GM18868 (cell line): Measurements from ENCODE around the gene ALG1L2.
"Not testable (repeated sequence)": the region's sequence is repeated elsewhere in the genome, so short reads cannot be mapped to it uniquely, and the experiment has no call there.

Experiments
- ATAC-seq: cut with Tn5 transposase; IDR thresholded peaks from one replicate; pipeline ENCODE4 v1.9.1; 2021; ENCODE audit warnings: mild to moderate bottlenecking, moderate library complexity; ENCODE audit not compliant: unreplicated experiment

Gene ALG1L2, protein sequence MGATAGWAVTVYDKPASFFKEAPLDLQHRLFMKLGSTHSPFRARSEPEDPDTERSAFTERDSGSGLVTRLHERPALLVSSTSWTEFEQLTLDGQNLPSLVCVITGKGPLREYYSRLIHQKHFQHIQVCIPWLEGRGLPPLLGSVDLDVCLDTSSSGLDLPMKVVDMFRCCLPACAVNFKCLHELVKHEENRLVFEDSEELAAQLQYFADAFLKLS

DNA sequence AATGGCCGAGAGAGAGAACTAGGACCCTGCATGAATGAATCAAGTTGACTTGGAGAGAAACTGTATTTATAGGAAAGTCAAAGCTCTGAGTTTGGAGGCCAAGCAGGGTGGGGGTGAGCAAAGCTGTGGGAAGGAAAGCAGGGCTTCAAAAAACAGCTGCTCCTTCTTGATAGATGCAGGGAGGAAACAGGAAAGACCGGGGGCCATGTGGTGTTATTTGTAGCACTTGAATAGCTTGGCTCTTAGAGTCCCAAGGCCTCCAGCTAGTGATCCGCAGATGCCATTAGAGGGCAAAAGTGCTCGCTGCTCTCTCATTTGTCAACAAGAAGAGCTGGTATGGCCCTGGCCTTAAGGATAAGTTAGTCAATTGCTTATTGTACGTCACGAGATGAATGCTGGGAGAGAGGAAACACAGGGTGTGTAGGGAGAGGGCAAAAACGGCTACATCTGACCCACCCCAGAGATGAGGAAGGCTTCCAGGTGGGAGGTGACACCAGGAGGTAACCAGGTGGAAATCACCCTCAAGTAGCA, at the start of gene ALG1L2:
Gene ALG1L2, plus strand, starts transcription at position 481 of the 531 bp plus-strand sequence. CDS start 186 bp downstream, outside the sequence.
- no peak for ATAC-seq

DNA sequence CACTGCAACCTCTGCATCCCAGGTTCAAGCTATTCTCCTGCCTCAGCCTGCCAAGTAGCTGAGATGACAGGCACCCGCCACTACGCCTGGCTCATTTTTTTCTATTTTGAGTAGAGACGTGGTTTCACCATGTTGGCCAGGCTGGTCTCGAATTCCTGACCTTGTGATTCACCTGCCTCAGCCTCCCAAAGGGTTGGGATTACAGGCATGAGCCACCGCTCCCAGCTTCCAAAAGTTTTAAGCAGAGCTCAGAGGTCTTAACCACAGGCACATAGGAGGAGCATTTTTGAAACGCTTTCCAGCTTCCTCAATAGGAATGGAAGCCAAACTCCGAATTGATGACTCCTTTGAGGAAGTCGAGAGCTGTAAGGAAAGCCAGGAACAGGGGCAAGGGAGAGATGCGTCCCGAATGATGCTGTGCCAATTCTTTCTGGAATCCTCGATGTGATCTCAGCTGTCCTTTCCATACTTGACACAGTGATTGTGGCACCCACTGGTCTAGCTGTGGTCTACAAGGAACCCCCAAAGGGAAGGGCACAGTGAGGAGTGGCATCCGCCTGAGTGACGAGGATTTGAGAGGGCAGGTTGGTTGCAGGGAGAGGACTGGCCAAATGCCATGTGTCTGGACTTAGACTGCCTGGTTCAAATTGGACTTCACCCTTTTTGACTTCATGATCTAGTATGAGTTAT, 44.4 kb upstream of the ALG1L2 start:
- not testable (repeated sequence) for ATAC-seq

DNA sequence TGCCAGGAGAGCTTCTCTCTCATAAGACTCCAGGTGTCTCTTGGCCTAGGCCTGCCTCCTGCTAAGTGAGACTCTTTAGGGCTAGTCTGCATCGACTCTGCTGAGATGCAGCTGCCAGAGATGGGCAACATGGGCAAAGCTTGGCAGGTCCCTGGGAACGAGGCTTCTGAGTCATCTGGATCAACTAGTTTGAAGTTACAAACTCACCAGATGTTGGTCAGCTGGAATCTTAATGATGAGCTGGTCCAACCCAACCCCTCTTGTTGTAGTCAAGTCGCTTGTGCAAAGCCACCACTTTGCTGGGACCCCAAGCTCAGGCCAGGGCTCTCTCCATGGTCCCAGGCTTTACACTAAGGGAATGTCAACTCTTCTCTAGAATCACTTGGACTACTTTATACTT, 38.9 kb upstream of the ALG1L2 start:
- not testable (repeated sequence) for ATAC-seq

DNA sequence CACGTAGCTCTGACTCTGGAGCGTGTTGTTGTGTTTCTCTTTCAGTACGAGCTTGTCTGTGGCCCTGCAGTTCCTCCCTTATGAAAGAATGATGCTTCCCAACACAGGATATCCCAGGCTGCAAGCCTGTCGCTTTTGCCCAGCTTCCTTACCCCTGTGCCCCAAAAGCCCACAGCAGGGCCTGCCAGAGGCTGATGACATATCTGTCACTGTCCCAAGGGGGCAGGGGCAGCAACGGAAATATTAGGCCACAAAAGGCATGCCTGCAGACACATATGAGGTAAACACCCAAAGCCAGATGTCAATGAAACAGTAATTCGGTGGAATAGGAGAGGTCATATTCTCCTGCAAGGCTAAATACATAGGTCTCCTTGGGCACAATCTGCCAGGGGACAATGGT, 38.0 kb upstream of the ALG1L2 start:
- not testable (repeated sequence) for ATAC-seq

DNA sequence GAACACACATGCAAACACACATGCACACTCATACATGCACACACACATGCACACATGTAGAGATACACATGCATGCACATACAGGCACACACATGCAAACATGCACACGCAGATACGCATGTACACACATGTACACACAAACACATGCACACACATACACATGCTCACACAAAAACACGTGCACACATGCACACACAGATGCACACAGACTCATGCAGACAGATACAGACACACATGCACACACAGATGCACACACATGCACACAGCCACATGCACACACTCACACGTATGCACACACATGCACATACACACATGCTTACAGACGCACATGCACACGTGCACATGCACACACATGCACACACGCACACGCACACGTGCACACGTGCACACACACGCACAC, 37.3 kb upstream of the ALG1L2 start:
- ATAC-seq: no peak

DNA sequence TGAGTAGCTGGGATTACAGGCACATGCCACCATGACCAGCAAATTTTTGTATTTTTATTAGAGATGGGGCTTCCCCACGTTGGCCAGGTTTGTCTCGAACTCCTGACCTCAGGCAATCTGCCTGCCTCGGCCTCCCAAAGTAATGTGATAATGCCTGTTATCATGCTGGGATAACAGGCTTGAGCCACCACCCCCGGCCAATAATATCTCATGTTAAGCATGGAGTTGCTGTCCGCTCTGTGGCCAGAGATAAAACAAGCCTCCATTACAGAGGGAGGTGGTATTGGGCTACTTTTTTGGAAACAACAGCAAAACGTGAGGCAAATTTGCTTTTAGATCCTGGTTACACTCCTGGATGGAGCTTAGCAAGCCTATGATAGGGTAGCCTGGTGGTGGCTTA, 32.9 kb upstream of the ALG1L2 start:
- no peak for ATAC-seq

DNA sequence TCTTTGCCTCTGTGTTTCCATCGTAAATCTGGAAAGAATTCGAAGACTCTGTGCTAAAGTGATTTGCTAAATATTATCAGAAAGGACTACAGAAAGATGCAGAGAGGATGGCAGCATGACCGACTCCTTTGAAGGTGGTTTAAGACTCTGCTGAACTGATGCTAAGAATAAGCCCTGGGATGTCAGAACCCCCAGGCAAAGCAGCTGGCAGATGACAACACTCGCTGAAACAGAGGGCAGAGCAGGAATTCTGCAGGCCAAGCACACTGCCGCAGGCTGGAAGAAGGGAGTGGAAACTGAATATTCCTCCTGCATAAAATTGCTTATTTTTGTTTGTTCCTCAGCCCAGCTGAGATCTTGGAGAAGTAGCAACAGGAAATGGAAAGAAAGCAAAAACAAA, 29.3 kb upstream of the ALG1L2 start:
- not testable (repeated sequence) for ATAC-seq

DNA sequence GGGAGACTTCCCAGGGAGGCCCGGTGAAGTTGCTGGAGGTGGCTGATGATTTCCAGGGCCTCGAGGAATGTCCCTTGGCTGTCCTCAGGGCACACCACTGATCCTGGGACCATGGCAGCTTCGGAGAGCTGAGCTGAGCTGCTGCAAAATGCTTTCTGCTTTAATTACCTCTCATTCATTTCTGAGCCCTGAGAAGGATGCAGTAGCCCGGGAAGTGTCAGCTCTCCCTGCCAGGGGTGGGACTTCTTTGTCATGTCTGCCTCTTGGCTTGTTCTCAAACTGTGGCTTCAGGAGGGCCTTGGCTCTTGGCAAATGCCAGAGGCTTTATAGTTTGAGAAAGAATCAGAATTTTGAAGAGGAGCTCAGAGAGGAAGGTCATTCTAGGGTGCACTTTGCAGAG, 28.7 kb upstream of the ALG1L2 start:
- ATAC-seq: not testable (repeated sequence)

DNA sequence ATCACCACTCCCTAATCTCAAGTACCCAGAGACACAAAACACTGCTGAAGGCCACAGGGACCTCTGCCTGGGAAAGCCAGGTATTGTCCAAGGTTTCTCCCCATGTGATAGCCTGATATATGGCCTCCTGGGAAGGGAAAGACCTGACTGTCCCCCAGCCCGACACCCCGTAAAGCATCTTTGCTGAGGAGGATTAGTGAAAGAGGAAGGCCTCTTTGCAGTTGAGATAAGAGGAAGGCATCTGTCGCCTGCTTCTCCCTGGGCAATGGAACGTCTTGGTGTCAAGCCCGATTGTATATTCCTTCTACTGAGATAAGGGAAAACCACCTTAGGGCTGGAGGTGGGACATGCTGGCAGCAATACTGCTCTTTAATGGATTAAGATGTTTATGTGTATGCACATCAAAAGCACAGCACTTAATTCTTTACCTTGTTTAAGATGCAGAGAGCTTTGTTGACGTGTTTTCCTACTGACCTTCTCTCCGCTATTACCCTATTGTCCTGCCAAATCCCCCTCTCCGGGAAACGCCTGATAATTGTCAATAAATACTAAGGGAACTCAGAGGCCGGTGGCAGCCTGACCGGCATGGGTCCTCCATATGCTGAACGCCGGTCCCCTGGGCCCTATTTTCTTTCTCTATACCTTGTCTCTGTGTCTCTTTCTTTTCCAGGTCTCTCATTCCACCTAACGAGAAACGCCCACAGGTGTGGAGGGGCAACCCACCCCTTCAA, 23.9 kb upstream of the ALG1L2 start:
- ATAC-seq: not testable (repeated sequence)

DNA sequence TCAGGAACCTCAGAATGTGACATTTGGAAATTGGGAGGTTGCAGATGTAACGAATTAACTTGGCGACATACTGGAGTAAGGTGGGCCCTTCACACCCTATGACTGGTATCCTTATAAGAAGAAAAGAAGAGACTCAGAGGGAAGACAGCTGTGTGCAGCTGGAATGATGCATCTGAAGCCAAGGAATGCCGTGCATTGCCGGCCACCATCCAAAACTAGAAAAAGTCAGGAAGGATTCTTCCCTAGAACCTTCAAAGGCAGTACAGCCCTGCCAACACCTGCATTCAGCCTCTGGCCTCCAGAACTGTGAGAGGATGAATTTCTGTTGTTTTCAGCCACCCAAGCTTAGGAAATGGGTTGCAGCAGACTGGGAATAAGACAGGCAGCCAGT, 23.4 kb upstream of the ALG1L2 start:
- not testable (repeated sequence) for ATAC-seq

DNA sequence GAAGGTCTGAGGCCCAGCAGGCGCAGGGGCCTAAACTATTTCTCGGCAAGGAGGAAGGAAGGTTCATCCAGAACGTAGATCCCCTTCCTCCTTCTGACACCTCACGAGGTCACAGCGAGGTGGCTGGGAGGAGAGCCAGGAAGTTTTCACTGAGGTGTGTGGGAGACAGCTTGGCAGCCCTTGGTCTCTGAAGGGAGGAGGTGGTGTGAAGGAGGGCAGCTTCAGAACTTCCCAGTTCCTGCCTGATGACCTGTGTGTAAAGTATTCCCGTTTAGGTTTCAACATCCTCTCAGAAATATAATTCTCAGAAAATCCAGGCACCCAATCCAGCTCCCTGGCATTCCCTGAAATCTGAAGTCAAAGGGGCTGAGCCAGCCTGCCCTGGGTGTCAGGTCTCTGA, 22.9 kb upstream of the ALG1L2 start:
- ATAC-seq: not testable (repeated sequence)

DNA sequence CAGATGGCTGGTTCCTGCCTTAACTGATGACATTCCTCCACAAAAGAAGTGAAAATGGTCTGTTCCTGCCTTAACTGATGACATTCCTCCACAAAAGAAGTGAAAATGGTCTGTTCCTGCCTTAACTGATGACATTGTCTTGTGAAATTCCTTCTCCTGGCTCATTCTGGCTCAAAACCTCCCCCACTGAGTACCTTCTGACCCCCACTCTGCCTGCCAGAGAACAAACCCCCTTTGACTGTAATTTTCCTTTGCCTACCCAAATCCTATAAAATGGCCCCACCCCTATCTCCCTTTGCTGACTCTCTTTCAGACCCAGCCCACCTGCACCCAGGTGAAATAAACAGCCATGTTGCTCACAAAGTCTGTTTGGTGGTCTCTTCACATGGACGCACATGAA, 22.5 kb upstream of the ALG1L2 start:
- ATAC-seq: not testable (repeated sequence)

DNA sequence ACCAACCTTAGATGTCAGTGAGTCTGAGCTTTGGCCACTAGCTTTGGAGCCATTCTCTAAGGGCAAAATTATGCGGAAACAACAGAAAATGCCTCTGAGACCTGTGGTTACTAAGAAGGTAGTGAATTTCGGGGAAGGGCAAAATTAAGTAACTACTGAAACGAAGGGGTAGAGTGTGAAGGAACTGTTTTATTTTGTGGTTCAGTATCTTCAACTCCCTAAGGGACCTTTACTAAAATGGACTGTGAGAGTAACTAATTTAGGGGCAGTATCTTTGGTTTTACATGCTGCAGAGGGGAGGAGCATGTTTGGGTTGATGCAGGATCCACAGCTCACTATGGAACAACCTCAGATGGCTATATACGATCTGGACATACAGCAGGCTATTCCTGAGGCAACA, 8.0 kb upstream of the ALG1L2 start:
- no peak for ATAC-seq

DNA sequence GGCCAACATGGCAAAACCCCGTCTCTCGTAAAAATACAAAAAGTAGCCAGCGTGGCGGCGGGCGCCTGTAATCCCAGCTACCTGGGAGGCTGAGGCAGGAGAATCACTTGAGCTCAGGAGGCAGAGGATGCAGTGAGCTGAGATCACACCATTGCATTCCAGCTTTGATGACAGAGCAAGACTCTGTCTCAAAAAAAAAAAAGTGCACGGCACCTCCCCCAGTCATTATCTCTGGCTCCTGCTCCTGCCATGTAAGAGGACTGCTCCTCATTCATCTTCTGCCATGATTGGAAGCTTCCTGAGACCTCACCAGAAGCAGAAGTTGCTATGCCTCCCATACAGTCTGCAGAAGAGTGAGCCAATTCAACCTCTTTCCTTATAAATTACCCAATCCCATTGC, 4.0 kb upstream of the ALG1L2 start:
- no peak for ATAC-seq

DNA sequence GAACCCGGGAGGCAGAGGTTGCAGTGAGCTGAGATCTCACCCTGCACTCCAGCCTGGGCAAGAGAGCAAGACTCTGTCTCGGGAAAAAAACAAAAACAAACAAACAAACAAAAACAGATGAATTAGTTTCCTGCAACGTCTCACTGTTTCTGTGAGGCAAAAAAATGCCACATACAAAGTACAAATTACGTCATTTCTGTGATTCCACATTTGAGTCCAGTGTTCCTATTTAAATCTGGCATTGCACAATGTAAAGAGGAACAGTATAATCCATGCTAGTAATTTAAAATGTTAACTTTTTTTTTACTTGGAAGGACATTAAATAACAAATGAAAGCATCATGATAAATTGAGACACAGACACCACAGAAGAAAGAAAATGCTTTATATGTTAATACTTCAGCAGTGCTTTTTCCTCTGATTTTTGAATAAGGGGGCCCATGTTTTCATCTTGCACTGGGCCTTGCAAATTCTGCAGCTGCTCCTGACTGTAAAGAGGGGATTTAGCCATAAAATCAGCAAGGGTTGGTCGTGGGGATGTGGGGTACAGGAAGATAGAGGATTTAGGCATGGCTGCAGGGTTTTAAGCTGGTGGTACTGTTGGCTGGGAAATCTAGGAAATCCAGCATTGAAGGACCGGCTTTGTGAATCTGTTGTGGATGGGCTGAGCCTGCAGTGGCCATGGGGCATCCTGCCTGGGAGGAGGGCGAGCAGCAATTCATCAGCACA, 1.9 kb downstream of the ALG1L2 start:
- not testable (repeated sequence) for ATAC-seq

DNA sequence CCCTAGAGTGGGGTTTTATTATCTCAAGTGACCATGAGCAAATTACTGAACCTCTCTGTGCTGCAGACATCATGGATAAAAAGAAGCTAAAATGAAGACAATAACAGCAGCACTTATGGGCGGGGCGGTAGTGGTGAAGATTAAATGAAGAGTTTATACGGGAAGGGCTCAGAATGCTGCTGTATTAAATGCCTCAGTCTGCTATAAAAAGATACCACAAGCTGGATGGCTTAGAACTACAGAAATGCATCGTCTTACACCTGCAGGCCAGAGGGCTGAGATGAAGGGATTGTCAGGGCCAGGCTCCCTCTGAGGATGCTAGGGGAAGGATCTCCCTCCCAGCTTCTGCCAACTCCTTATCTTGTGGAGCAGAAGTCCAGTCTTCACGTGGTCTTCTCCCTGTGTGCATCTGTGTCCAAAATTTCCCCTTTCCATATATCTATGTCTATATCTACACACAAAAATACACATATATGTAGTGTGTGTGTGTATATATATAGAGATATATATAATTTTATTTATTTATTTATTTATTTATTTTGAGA, 2.9 kb downstream of the ALG1L2 start:
- no peak for ATAC-seq

DNA sequence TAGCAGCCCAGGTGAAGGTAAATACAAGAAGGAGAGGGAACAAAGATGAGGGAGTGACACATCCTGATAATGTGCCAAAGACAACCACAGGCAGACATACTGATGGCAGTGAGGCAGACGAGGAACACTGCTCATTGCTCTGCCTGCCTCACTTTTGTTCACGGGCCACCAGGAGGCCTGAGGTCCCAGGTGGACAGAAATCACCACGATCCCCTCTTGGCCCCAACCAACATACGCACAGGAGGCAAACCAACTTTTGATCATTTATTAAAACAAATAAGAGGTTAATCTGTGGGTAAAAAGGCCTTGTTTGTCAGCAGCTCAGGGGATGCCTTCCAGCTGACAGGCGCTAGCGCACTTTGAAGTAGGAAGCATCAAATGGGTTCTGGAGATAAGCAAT, 4.2 kb downstream of the ALG1L2 start:
- no peak for ATAC-seq

DNA sequence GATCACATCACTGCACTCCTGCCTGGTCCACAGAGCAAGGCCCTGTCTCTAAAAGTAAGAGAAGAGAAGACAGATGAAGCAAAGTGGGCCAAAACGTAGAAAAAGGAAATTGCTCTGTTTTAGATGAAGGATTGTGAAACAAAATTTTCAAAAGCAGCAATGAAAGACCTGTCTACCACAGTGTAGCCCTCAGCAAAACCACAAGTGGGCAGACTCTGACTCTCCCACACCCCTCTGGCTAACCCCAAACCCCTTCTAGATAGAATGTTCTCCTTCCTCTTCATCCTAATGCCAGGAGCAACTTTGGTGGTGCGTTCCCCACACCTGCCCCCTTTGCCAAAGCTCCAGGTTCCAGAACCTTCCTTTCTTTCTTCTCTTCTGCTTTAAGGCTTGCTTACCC, 5.0 kb downstream of the ALG1L2 start:
- not testable (repeated sequence) for ATAC-seq

DNA sequence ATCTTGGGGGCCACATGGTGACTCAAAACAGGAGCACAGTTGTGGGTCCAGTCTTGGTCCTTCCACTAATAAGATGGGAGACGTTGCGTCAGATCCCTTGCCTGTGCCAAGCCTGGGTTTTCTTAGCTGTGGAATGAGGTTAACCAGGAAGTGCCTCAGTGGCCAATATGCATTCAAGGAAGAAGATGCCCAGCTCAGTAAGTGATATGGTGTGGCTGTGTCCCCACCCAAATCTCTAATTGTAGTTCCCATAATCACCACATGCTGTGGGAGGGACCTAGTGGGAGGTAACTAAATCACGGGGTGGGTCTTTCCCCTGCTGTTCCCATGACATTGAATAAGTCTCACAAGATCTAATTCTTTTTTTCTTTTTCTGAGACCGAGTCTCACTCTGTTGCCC, 6.4 kb downstream of the ALG1L2 start:
- ATAC-seq: no peak

DNA sequence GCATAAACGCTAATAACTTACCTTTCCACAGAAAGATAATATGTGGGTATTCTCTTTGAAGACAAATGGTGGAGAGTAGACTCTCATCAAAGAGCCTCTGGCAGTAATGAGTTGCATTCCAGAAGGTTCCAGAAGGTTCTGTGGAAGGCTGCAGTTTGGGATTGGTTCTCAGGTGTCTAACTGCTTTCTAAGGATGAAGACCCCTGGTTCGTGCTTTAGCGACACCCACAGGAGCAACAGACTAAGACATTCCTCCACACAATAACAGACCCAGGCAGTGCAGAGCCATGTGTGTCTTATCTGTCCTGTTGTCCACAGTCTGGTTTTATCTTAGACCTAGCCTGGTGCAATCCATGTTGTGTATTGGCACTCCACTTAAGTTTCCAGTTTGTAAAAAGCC, 9.1 kb downstream of the ALG1L2 start:
- not testable (repeated sequence) for ATAC-seq

DNA sequence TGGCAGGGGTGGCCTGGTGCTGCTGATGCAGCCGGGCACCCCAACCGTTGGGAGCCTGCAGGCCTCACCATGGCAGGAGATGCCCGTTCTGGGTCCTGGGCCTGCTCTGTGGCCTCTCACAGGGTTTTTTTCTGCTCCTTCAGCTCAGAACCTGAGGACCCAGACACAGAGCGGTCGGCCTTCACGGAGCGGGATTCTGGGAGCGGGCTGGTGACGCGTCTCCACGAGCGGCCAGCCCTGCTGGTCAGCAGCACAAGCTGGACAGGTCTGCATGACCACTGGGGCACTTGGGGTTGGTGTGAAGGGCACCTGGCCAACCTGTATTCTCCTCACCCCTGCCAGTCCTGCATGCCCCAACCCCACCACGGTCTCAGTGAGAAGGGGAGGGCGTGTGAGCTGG, 10.3 kb downstream of the ALG1L2 start:
- no peak for ATAC-seq
